SK-N-SH (cell line): ENCODE results near the gene PIP4K2A. TPM values are rescaled to one million over a fixed set of nuclear protein-coding genes. Genes with fewer than 3 reads are reported as not detected.

ENCODE experiments used
- CTCF ChIA-PET: fragments of 300-600, 350-600 bp; formaldehyde crosslinking; extraction: SDS; loops from one replicate; lab custom pipeline; 2021; lab: Yijun Ruan, JAX
- POLR2A ChIA-PET: fragments of 350-600 bp; sonication (Branson Sonifier 250); formaldehyde crosslinking; extraction: SDS; loops from one replicate; lab custom pipeline; 2020; ENCODE audit warnings: antibody characterized with exemption, inconsistent platforms; lab: Yijun Ruan, JAX
- DNase-seq: peaks from one replicate; pipeline ENCODE4 v3.0.0; 2012
- H2AFZ ChIP-seq: fragments of 200-600 bp; sonication (generic); 2 replicates; pipeline ENCODE4 v1.8.1; 2016; ENCODE audit warnings: antibody characterized with exemption, mild to moderate bottlenecking, low read depth
- H3F3A ChIP-seq: fragments of 200-600 bp; sonication (generic); replicated peaks from 2 replicates; pipeline ENCODE3; 2016; ENCODE audit warnings: antibody characterized with exemption, mild to moderate bottlenecking; ENCODE audit not compliant: insufficient read depth
- H3K27ac ChIP-seq, 2 experiments: fragments of 200-500 bp in 1 of 2; fragments of 200-600 bp in 1 of 2; sonication (Bioruptor generic) in 1 of 2; sonication (generic), shearing (Covaris generic) in 1 of 2; 2 replicates each; pipeline versions ENCODE4 v1.5.1 to v1.6.1; 2014 to 2016; ENCODE audit warnings: low read depth in 2 of 2, inconsistent platforms in 1 of 2, low read length in 1 of 2, mild to moderate bottlenecking in 1 of 2, mixed read lengths in 1 of 2
- H3K27me3 ChIP-seq: fragments of 200-600 bp; sonication (generic), shearing (Covaris generic); 2 replicates; pipeline ENCODE4 v1.6.1; 2016; ENCODE audit warnings: mixed run types; ENCODE audit not compliant: insufficient read depth
- H3K36me3 ChIP-seq, 2 experiments: fragments of 200-500 bp in 1 of 2; fragments of 200-600 bp in 1 of 2; sonication (Bioruptor generic) in 1 of 2; sonication (generic) in 1 of 2; replicated peaks in 1 of 2; 2 replicates each; pipeline versions ENCODE3 to v1.5.1; 2014 to 2016; ENCODE audit warnings: low read length in 1 of 2, mild to moderate bottlenecking in 1 of 2; ENCODE audit not compliant: insufficient read depth in 2 of 2, control insufficient read depth in 1 of 2
- H3K4me1 ChIP-seq, 2 experiments: fragments of 200-500 bp in 1 of 2; fragments of 200-600 bp in 1 of 2; sonication (Bioruptor generic) in 1 of 2; sonication (generic), shearing (Covaris generic) in 1 of 2; 2 replicates each; pipeline versions ENCODE4 v1.5.1 to v1.6.1; 2014 to 2016; ENCODE audit warnings: low read depth in 1 of 2, low read length in 1 of 2, mixed run types in 1 of 2; ENCODE audit not compliant: insufficient read depth in 2 of 2, control insufficient read depth in 1 of 2
- H3K4me2 ChIP-seq: fragments of 200-600 bp; sonication (generic), shearing (Covaris generic); 2 replicates; pipeline ENCODE4 v1.6.1; 2017; ENCODE audit warnings: mixed run types
- H3K4me3 ChIP-seq, 2 experiments: fragments of 200-500 bp in 1 of 2; fragments of 200-600 bp in 1 of 2; sonication (Bioruptor generic) in 1 of 2; sonication (generic), shearing (Covaris generic) in 1 of 2; 2 replicates each; pipeline versions ENCODE4 v1.5.1 to v1.8.1; 2014 to 2016; ENCODE audit warnings: low read depth in 2 of 2, inconsistent platforms in 1 of 2, low read length in 1 of 2, mild to moderate bottlenecking in 1 of 2, mixed read lengths in 1 of 2, moderate library complexity in 1 of 2
- H3K79me2 ChIP-seq: fragments of 200-600 bp; sonication (generic); 2 replicates; pipeline ENCODE4 v1.8.1; 2017; ENCODE audit warnings: mild to moderate bottlenecking; ENCODE audit not compliant: insufficient read depth
- H3K9ac ChIP-seq: fragments of 200-600 bp; sonication (generic); 2 replicates; pipeline ENCODE4 v1.6.1; 2017; ENCODE audit warnings: mixed run types
- H3K9me2 ChIP-seq: fragments of 200-600 bp; sonication (generic); 2 replicates; pipeline ENCODE4 v1.6.1; 2017; ENCODE audit warnings: mixed run types
- H3K9me3 ChIP-seq: fragments of 200-600 bp; sonication (generic); 2 replicates; pipeline ENCODE4 v1.6.1; 2017; ENCODE audit warnings: mixed run types, mild to moderate bottlenecking, moderate library complexity
- H4K20me1 ChIP-seq: fragments of 200-600 bp; sonication (generic); 2 replicates; pipeline ENCODE4 v1.6.1; 2017; ENCODE audit warnings: mild to moderate bottlenecking, mixed run types; ENCODE audit not compliant: insufficient read depth
- CHD2 ChIP-seq: fragments of 150-350 bp; IDR thresholded peaks from 2 replicates; pipeline ENCODE4 v1.6.1; 2018; ENCODE audit warnings: low read length; ENCODE audit not compliant: partially characterized antibody
- EP300 ChIP-seq, 2 experiments: IDR thresholded peaks; 2 replicates each; pipeline versions ENCODE4 v1.4.0 to v1.6.1; 2012; ENCODE audit warnings: borderline replicate concordance in 1 of 2, low read depth in 1 of 2, low read length in 1 of 2
- EZH2phosphoT487 ChIP-seq: fragments of 200-600 bp; sonication (generic); IDR thresholded peaks from 2 replicates; pipeline ENCODE4 v1.6.1; 2017; ENCODE audit warnings: low read depth, mixed run types, mild to moderate bottlenecking, antibody characterized with exemption, moderate library complexity, borderline replicate concordance
- FOSL2 ChIP-seq: IDR thresholded peaks from 2 replicates; pipeline ENCODE4 v1.4.0; 2012; ENCODE audit warnings: low read depth, mild to moderate bottlenecking, moderate library complexity, borderline replicate concordance
- FOXJ3 ChIP-seq: sonication (generic); formaldehyde crosslinking; IDR thresholded peaks from 2 replicates; pipeline ENCODE4 v1.5.1; 2020; ENCODE audit warnings: mild to moderate bottlenecking, missing genetic modification reagents
- GABPA ChIP-seq: IDR thresholded peaks from 2 replicates; pipeline ENCODE4 v1.4.0; 2012; ENCODE audit warnings: low read depth, mild to moderate bottlenecking
- GATA2 ChIP-seq: sonication (generic); formaldehyde crosslinking; IDR thresholded peaks from 2 replicates; pipeline ENCODE4 v1.5.0; 2020; ENCODE audit warnings: mild to moderate bottlenecking, missing genetic modification reagents
- IRF3 ChIP-seq: fragments of 150-350 bp; IDR thresholded peaks from 2 replicates; pipeline ENCODE4 v1.6.1; 2016; ENCODE audit warnings: mild to moderate bottlenecking, low read depth, low read length
- JUND ChIP-seq: IDR thresholded peaks from 2 replicates; pipeline ENCODE4 v1.4.0; 2012
- MAX ChIP-seq: IDR thresholded peaks from 2 replicates; pipeline ENCODE4 v1.4.0; 2012; ENCODE audit warnings: low read depth
- MXI1 ChIP-seq: IDR thresholded peaks from 2 replicates; pipeline ENCODE4 v1.6.1; 2012; ENCODE audit warnings: mild to moderate bottlenecking, low read depth, low read length, improper control_type of control experiment
- PBX3 ChIP-seq: IDR thresholded peaks from 2 replicates; pipeline ENCODE4; 2012
- RAD21 ChIP-seq: IDR thresholded peaks from 2 replicates; pipeline ENCODE4 v1.6.1; 2012; ENCODE audit warnings: mild to moderate bottlenecking, low read length
- RCOR1 ChIP-seq: fragments of 150-350 bp; IDR thresholded peaks from 2 replicates; pipeline ENCODE4 v1.6.1; 2017; ENCODE audit warnings: antibody characterized with exemption, low read length
- RFX5 ChIP-seq: IDR thresholded peaks from 2 replicates; pipeline ENCODE4 v1.6.1; 2012; ENCODE audit warnings: mild to moderate bottlenecking, improper control_type of control experiment, low read length
- SMC3 ChIP-seq: IDR thresholded peaks from 2 replicates; pipeline ENCODE4 v1.6.1; 2012; ENCODE audit warnings: low read depth, low read length, improper control_type of control experiment
- TAF1 ChIP-seq: IDR thresholded peaks from 2 replicates; pipeline ENCODE4 v1.6.1; 2012; ENCODE audit warnings: low read depth, mild to moderate bottlenecking, low read length, moderate library complexity, borderline replicate concordance
- YY1 ChIP-seq: IDR thresholded peaks from 2 replicates; pipeline ENCODE4 v1.4.0; 2012; ENCODE audit warnings: low read depth, mild to moderate bottlenecking
- WGBS: methylation state at CpG from one replicate; pipeline ENCODE4 v1.1.6; 2017; ENCODE audit warnings: low lambda C conversion rate; 5-methylcytosine and 5-hydroxymethylcytosine counted together
- polyA plus RNA-seq, 3 experiments: library from polyadenylated mRNA; depleted of rRNA; stranded (reverse); fragments of >200 nt; gene quantifications; 2 replicates each; pipeline ENCODE4 v1.2.3, GENCODE V29; 2012
- TF ChIP-seq, protein P1 (sequence below): IDR thresholded peaks from 2 replicates; pipeline ENCODE4 v1.4.0; 2012; ENCODE audit warnings: low read depth, borderline replicate concordance
- TF ChIP-seq, protein P2 (sequence below): IDR thresholded peaks from 2 replicates; pipeline ENCODE4 v1.6.1; 2012; ENCODE audit warnings: mild to moderate bottlenecking, low read depth, low read length, moderate library complexity

Gene PIP4K2A
- polyA plus RNA-seq, 1 of the 3 experiments (the other 2 are of a cell fraction), result 10.8 TPM

- TF ChIP-seq GABPA, result no peak
- TF ChIP-seq SMC3, result no peak
- TF ChIP-seq YY1, result no peak
- no peak for TF ChIP-seq CHD2
- no peak for TF ChIP-seq TAF1
- TF ChIP-seq FOSL2, result no peak
- TF ChIP-seq JUND, result no peak
- no peak for TF ChIP-seq RFX5
- no peak for TF ChIP-seq RAD21
- no peak for TF ChIP-seq FOXJ3 (CRISPR knock-in tag)
- TF ChIP-seq, protein P1, sequence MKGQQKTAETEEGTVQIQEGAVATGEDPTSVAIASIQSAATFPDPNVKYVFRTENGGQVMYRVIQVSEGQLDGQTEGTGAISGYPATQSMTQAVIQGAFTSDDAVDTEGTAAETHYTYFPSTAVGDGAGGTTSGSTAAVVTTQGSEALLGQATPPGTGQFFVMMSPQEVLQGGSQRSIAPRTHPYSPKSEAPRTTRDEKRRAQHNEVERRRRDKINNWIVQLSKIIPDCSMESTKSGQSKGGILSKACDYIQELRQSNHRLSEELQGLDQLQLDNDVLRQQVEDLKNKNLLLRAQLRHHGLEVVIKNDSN, result no peak
- TF ChIP-seq MXI1, result no peak
- TF ChIP-seq, protein P2, sequence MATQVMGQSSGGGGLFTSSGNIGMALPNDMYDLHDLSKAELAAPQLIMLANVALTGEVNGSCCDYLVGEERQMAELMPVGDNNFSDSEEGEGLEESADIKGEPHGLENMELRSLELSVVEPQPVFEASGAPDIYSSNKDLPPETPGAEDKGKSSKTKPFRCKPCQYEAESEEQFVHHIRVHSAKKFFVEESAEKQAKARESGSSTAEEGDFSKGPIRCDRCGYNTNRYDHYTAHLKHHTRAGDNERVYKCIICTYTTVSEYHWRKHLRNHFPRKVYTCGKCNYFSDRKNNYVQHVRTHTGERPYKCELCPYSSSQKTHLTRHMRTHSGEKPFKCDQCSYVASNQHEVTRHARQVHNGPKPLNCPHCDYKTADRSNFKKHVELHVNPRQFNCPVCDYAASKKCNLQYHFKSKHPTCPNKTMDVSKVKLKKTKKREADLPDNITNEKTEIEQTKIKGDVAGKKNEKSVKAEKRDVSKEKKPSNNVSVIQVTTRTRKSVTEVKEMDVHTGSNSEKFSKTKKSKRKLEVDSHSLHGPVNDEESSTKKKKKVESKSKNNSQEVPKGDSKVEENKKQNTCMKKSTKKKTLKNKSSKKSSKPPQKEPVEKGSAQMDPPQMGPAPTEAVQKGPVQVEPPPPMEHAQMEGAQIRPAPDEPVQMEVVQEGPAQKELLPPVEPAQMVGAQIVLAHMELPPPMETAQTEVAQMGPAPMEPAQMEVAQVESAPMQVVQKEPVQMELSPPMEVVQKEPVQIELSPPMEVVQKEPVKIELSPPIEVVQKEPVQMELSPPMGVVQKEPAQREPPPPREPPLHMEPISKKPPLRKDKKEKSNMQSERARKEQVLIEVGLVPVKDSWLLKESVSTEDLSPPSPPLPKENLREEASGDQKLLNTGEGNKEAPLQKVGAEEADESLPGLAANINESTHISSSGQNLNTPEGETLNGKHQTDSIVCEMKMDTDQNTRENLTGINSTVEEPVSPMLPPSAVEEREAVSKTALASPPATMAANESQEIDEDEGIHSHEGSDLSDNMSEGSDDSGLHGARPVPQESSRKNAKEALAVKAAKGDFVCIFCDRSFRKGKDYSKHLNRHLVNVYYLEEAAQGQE, result no peak
- no peak for TF ChIP-seq PBX3
- TF ChIP-seq RCOR1, result no peak
- TF ChIP-seq GATA2 (CRISPR knock-in tag), result no peak
- TF ChIP-seq EP300 (IDR thresholded peaks at IDR 0.05; ENCODE audit: borderline replicate concordance in 1 of 2, low read depth in 1 of 2, low read length in 1 of 2), result no peak
- no peak for TF ChIP-seq EZH2phosphoT487
- no peak for TF ChIP-seq IRF3
- TF ChIP-seq MAX, result no peak
- Histone ChIP-seq H3K79me2 (peaks cover 43% of the 10 kb centered on the region), H3K27me3 (no peaks in the 10 kb centered on the region), H3F3A (no peaks in the 10 kb centered on the region), H3K4me3 (no peak overlapping the region), H4K20me1 (peaks cover 13% of the 10 kb centered on the region; the same call in 1 of the 2 replicates), H2AFZ (no peak overlapping the region), H3K9me2 (no peaks in the 10 kb centered on the region), H3K9me3 (no peaks in the 10 kb centered on the region), H3K4me1 (peaks cover 3 to 22% of the 10 kb centered on the region in 2 experiments; a peak in 2 of 4 replicates), H3K9ac (no peak overlapping the region), H3K36me3 (no peaks in the 10 kb centered on the region), H3K27ac (no peak overlapping the region), H3K4me2 (no peak overlapping the region)
- CTCF ChIA-PET, result no interaction called here
- DNase-seq, result no peak
- POLR2A ChIA-PET, result no interaction called here
- WGBS, result 91% methylated on average over 8 of the region's 8 CpGs
These were observed 54.5 kb downstream of the PIP4K2A start for GRCh38 chr10:22659866-22660265.
